Neural cell (in vitro differentiated cells): ENCODE results near the gene CHTF18. TPM values are rescaled to one million over a fixed set of nuclear protein-coding genes. Genes with fewer than 3 reads are reported as not detected.

ENCODE experiments used
- H2AFZ ChIP-seq: fragments of 200-600, 300-800 bp; sonication (generic), shearing (Covaris generic); 2 replicates; pipeline ENCODE4 v1.6.0; 2014; ENCODE audit warnings: low read depth, mild to moderate bottlenecking, antibody characterized with exemption, low read length, moderate library complexity
- H3F3A ChIP-seq: fragments of 200-600 bp; shearing (Covaris generic); 2 replicates; pipeline ENCODE4 v1.6.1; 2016; ENCODE audit warnings: mild to moderate bottlenecking, moderate library complexity, mixed read lengths, antibody characterized with exemption, low read length; ENCODE audit not compliant: insufficient read depth, poor library complexity, severe bottlenecking
- H3K27ac ChIP-seq: fragments of 200-600, 300-800 bp; sonication (generic), shearing (Covaris generic); 2 replicates; pipeline ENCODE4 v1.5.1; 2014; ENCODE audit warnings: mild to moderate bottlenecking, low read length, moderate library complexity
- H3K27me3 ChIP-seq: fragments of 300-800, 200-600 bp; sonication (generic), shearing (Covaris generic); 2 replicates; pipeline ENCODE4 v1.6.0; 2014; ENCODE audit warnings: mild to moderate bottlenecking, low read depth, low read length, moderate library complexity; ENCODE audit not compliant: insufficient read depth
- H3K36me3 ChIP-seq: fragments of 300-800, 200-600 bp; sonication (generic), shearing (Covaris generic); 2 replicates; pipeline ENCODE4 v1.5.1; 2014; ENCODE audit warnings: mild to moderate bottlenecking, antibody characterized with exemption, low read length, moderate library complexity; ENCODE audit not compliant: insufficient read depth
- H3K4me2 ChIP-seq: fragments of 300-800, 200-600 bp; sonication (generic), shearing (Covaris generic); 2 replicates; pipeline ENCODE4 v1.6.0; 2014; ENCODE audit warnings: mild to moderate bottlenecking, low read length
- H3K4me3 ChIP-seq: fragments of 300-800, 200-600 bp; sonication (generic), shearing (Covaris generic); 2 replicates; pipeline ENCODE4 v1.5.1; 2014; ENCODE audit warnings: mild to moderate bottlenecking, low read length, moderate library complexity
- H3K79me2 ChIP-seq: fragments of 200-600 bp; shearing (Covaris generic); replicated peaks from 2 replicates; pipeline ENCODE4 v1.6.0; 2014; ENCODE audit warnings: mild to moderate bottlenecking, low read length, moderate library complexity; ENCODE audit not compliant: insufficient read depth
- H3K9ac ChIP-seq: fragments of 300-800, 200-600 bp; sonication (generic), shearing (Covaris generic); 2 replicates; pipeline ENCODE4 v1.6.1; 2016; ENCODE audit warnings: mild to moderate bottlenecking, low read length, mixed read lengths
- H3K9me2 ChIP-seq: fragments of 200-600 bp; shearing (Covaris generic); 2 replicates; pipeline ENCODE4 v1.6.1; 2016; ENCODE audit warnings: mild to moderate bottlenecking, low read length, mixed read lengths; ENCODE audit not compliant: insufficient read depth
- H3K9me3 ChIP-seq: fragments of 200-600, 300-800 bp; sonication (generic), shearing (Covaris generic); 2 replicates; pipeline ENCODE4 v1.6.1; 2016; ENCODE audit warnings: mild to moderate bottlenecking, mixed run types, low read length, moderate library complexity, mixed read lengths
- H4K20me1 ChIP-seq: fragments of 200-600 bp; shearing (Covaris generic); 2 replicates; pipeline ENCODE4 v1.6.1; 2016; ENCODE audit warnings: mild to moderate bottlenecking, mixed run types; ENCODE audit not compliant: insufficient read depth
- EP300 ChIP-seq: fragments of 450-650 bp; conservative IDR thresholded peaks from 2 replicates; pipeline ENCODE4 v1.6.1; 2014; ENCODE audit warnings: antibody characterized with exemption, mild to moderate bottlenecking, moderate library complexity; ENCODE audit not compliant: poor library complexity, severe bottlenecking
- EZH2 ChIP-seq: fragments of 200-600, 300-800 bp; shearing (Covaris generic), sonication (generic); IDR thresholded peaks from 2 replicates; pipeline ENCODE4 v1.6.1; 2014; ENCODE audit warnings: antibody characterized with exemption, low read length, borderline replicate concordance, mild to moderate bottlenecking; ENCODE audit not compliant: insufficient read depth, poor library complexity, severe bottlenecking
- MXI1 ChIP-seq: fragments of 450-650 bp; conservative IDR thresholded peaks from 2 replicates; pipeline ENCODE4 v1.6.1; 2014; ENCODE audit warnings: antibody characterized with exemption, mild to moderate bottlenecking; ENCODE audit not compliant: poor library complexity, severe bottlenecking
- RAD21 ChIP-seq: fragments of 450-650 bp; conservative IDR thresholded peaks from 2 replicates; pipeline ENCODE4 v1.6.1; 2014; ENCODE audit warnings: antibody characterized with exemption, mild to moderate bottlenecking, moderate library complexity
- SMC3 ChIP-seq: fragments of 450-650 bp; conservative IDR thresholded peaks from 2 replicates; pipeline ENCODE4 v1.6.1; 2014; ENCODE audit warnings: antibody characterized with exemption, mild to moderate bottlenecking, moderate library complexity; ENCODE audit not compliant: poor library complexity
- TAF1 ChIP-seq: IDR thresholded peaks from 2 replicates; pipeline ENCODE4 v1.6.1; 2012; ENCODE audit warnings: low read depth
- polyA plus RNA-seq: library from polyadenylated mRNA; depleted of rRNA; stranded (reverse); fragments of >200 nt; gene quantifications from 2 replicates; pipeline ENCODE4 v1.2.3, GENCODE V29; 2014
- TF ChIP-seq, protein P1 (sequence below): IDR thresholded peaks from 2 replicates; pipeline ENCODE4 v1.6.1; 2012; ENCODE audit warnings: borderline replicate concordance
- TF ChIP-seq, protein P2 (sequence below): fragments of 450-650 bp; IDR thresholded peaks from 2 replicates; pipeline ENCODE4 v1.5.1; 2014; ENCODE audit warnings: antibody characterized with exemption, mild to moderate bottlenecking, moderate library complexity; ENCODE audit not compliant: poor library complexity, severe bottlenecking

Gene CHTF18
- polyA plus RNA-seq, 1 donor from 2014 or later, result 31.2 TPM

DNA sequence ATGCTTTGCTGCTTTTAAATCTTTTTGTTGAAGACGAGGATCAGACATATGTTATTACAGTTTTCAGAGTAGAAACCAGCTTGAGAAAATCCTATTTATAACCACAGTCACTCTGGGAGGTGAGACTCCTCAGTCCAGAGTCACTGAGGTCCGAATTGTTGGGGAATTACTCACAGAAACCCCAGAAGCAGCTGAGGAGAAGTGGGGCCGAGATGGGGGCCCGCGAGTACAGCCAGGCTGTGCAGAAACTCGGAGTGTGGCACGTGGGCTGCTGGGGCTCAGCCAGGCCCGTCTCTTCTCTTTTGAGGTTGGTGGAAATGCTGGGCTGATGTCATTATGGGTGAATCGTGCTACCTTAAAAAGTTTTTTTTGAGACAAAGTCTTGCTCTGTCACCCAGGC lies 26.6 kb downstream of the CHTF18 start:
- Histone ChIP-seq H3K4me3 (no peak overlapping the region), H3K9me3 (no peaks in the 10 kb centered on the region), H3K36me3 (no peaks in the 10 kb centered on the region), H3F3A (no peaks in the 10 kb centered on the region), H2AFZ (no peak overlapping the region), H3K9ac (no peak overlapping the region), H3K79me2 (no peaks in the 10 kb centered on the region), H3K9me2 (no peaks in the 10 kb centered on the region), H3K4me2 (no peak overlapping the region), H4K20me1 (no peaks in the 10 kb centered on the region), H3K27me3 (no peaks in the 10 kb centered on the region), H3K27ac (no peak overlapping the region)
- TF ChIP-seq, protein P1, sequence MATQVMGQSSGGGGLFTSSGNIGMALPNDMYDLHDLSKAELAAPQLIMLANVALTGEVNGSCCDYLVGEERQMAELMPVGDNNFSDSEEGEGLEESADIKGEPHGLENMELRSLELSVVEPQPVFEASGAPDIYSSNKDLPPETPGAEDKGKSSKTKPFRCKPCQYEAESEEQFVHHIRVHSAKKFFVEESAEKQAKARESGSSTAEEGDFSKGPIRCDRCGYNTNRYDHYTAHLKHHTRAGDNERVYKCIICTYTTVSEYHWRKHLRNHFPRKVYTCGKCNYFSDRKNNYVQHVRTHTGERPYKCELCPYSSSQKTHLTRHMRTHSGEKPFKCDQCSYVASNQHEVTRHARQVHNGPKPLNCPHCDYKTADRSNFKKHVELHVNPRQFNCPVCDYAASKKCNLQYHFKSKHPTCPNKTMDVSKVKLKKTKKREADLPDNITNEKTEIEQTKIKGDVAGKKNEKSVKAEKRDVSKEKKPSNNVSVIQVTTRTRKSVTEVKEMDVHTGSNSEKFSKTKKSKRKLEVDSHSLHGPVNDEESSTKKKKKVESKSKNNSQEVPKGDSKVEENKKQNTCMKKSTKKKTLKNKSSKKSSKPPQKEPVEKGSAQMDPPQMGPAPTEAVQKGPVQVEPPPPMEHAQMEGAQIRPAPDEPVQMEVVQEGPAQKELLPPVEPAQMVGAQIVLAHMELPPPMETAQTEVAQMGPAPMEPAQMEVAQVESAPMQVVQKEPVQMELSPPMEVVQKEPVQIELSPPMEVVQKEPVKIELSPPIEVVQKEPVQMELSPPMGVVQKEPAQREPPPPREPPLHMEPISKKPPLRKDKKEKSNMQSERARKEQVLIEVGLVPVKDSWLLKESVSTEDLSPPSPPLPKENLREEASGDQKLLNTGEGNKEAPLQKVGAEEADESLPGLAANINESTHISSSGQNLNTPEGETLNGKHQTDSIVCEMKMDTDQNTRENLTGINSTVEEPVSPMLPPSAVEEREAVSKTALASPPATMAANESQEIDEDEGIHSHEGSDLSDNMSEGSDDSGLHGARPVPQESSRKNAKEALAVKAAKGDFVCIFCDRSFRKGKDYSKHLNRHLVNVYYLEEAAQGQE, result no peak
- no peak for TF ChIP-seq RAD21
- TF ChIP-seq, protein P2, sequence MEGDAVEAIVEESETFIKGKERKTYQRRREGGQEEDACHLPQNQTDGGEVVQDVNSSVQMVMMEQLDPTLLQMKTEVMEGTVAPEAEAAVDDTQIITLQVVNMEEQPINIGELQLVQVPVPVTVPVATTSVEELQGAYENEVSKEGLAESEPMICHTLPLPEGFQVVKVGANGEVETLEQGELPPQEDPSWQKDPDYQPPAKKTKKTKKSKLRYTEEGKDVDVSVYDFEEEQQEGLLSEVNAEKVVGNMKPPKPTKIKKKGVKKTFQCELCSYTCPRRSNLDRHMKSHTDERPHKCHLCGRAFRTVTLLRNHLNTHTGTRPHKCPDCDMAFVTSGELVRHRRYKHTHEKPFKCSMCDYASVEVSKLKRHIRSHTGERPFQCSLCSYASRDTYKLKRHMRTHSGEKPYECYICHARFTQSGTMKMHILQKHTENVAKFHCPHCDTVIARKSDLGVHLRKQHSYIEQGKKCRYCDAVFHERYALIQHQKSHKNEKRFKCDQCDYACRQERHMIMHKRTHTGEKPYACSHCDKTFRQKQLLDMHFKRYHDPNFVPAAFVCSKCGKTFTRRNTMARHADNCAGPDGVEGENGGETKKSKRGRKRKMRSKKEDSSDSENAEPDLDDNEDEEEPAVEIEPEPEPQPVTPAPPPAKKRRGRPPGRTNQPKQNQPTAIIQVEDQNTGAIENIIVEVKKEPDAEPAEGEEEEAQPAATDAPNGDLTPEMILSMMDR, result no peak
- TF ChIP-seq MXI1, result no peak
- no peak for TF ChIP-seq EP300
- no peak for TF ChIP-seq EZH2
- no peak for TF ChIP-seq TAF1

DNA sequence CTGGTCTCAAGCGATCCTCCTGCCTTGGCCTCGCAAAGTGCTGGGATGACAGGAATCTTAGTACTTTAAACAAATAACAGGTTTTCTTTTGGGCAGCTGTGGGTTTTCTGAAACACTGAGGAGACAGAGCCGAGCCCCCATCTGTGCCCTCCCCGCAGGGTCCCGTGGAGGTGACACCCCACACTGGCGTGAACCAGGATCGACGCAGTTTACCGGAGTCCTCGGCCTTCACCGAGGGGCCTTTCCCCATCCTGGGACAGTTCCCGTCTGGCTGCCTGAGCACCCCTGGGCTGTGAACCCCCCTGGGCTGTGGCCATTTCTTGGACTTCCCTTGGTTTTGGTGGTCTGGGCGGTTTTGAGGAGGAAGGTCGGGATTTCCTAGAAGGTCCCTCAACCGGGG lies 27.4 kb downstream of the CHTF18 start:
- no peak overlapping the region for H3K4me3 ChIP-seq
- H3K9ac ChIP-seq, result no peak overlapping the region
- no peaks in the 10 kb centered on the region for H4K20me1 ChIP-seq
- H3K79me2 ChIP-seq, result no peaks in the 10 kb centered on the region
- H3K4me2 ChIP-seq, result no peak overlapping the region
- H3K36me3 ChIP-seq, result no peaks in the 10 kb centered on the region
- TF ChIP-seq SMC3 (no peak), RAD21 (no peak), EZH2 (no peak)
- TF ChIP-seq, protein P1, result no peak
- no peak overlapping the region for H3K27ac ChIP-seq
- no peak overlapping the region for H2AFZ ChIP-seq
- H3F3A ChIP-seq, result no peaks in the 10 kb centered on the region
- H3K9me3 ChIP-seq, result no peaks in the 10 kb centered on the region
- no peaks in the 10 kb centered on the region for H3K9me2 ChIP-seq
- H3K27me3 ChIP-seq, result no peaks in the 10 kb centered on the region
